Measurements from ENCODE around the gene RNASEH2B.
A peak's percentile ranks its signal among the peaks of the same experiment; 100 is the strongest.

The RNASEH2B gene

DNA sequence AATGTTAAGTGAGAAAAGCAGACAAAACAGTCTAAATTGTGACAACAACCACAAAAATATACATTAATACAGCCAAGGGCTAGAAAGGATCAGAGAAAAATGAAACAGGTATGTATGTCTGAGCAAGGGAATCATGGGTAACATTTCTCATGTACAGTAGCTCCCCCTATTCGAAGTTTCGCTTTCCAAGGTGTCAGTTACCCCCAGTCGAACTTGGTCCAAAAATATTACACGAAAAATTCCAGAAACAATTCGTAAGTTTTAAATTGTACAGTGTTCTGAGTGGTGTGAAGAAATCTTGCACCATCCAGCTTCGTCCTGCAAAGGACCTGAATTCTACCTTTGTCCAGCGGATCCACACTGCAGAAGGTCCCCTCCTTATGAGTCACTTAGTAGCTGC lies 1.8 kb upstream of the RNASEH2B start:
- no peak for DNase-seq (ENCODE audit: low read depth, low spot score)

DNA sequence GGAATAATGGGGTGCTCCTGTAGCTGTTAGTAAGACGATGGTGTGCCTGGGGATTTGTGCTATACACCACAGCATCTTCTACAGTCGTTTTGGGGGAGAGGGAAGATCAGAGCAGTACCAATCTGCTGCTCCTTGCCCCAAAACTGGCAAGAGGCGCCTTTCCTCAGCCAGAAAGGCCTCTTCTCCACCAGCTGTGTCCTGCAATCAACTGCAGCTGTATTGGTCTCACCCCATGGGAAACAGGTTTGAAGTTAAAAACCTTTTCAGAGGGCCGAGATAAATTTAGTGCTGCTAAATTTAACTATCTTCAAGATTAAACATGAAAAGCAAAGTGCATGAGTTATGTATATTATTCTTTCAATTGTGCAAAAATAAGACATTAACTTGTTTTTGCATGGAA lies 1.2 kb upstream of the RNASEH2B start:
- DNase-seq (ENCODE audit: low read depth, low spot score): no peak

DNA sequence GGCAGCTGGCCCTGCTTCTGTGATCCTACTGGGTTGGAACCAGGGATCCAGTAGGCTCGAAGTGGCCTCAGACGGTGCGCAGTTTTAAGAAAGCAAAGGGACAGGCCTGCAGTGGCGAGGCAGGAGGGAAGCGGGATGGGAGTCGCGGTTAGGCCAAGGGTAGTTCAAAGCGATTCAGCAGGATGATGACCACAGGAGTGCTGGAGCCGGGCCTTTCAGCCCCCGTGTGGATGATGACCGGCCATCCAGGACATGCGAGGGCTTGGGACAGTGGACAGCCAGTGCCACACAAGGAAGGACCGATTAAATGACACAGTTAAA lies 854 bp downstream of the RNASEH2B start:
- DNase-seq (ENCODE audit: low read depth, low spot score): no peak

DNA sequence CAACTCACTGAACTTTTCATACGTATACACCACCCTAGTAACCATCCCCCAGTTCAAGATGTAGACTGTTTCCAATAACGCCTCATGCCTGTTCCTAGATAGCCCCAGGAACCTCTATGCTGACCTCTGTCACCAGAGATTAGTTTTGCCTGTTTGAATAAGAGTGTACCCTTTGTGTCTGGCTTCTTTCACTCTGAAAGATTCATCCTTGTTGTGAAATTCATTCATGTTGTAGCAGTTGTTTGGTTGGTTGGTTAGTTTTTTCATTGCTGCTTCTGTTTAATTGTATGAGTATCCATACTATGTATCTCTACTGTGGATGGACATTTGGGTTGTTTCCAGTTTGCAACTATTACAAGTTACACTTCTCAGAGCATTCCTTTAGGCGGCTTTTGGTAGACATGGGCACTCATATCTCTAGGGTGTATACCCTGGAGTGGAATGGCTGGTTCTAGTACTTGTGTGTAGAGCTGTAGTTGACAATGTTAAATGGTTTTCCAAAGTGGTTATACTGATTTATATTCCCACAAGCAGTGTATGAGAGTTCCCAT lies 1.6 kb downstream of the RNASEH2B start:
- no peak for DNase-seq (ENCODE audit: low read depth, low spot score)

DNA sequence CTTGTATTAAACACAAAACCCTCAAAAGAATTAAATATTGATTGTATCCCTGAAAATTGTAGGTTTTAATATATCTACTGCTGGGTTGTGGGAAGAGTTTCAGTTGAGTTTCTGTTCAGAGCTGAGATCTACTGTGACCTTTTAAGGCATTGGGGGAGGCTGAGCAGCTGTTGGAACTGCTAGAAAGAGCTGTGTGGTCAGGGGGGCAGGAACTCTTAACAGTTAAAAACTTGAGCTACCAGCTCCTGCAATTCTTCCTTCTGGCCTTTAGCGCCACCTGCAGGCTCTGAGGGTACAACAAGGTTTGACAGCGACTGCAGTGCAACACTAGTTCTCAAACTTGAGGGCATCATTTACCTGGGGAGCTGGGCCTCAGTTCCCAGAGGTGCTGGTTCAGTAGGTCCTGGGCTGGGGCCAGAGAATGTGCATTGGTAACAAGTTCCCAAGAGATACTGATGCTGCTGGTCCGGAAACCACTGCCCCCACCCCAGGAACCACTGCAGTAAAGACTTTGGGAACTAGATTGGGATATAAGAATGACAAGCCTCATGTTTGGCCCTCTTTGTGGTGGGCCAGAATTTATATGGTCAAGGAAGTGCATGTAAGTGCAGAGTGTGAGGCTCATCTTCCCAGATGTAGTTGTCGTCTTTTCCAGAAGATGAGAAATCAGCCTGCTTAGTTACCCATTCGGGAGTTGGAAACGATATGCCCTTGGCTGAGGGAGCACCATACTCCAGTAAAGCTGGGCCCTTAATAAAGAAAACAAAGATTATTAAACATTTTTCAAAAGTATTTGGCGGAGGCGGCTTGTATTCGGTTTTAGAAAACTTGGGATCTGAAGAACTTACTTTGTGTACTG lies 2.6 kb downstream of the RNASEH2B start:
- DNase-seq (ENCODE audit: low read depth, low spot score): peak; percentile 81

DNA sequence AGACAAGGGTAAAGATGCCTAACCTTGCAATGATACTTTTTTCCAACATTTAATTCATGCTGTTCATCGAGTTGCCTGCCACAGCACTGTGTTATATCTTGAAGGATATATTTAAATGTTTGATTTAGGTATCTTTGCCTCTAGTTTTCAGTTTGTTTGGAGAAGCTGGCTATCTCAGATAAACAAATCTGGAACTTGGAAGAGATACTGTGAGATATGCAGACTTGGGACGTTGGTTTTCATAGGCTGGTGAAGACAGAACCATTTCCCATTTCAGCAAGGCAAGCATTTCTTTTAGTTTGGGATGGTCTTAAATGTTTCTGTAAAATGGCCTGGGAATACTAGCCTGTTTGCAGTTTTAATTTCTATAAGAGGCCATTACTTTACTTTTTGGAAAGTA lies 3.3 kb downstream of the RNASEH2B start:
- DNase-seq (ENCODE audit: low read depth, low spot score): no peak

DNA sequence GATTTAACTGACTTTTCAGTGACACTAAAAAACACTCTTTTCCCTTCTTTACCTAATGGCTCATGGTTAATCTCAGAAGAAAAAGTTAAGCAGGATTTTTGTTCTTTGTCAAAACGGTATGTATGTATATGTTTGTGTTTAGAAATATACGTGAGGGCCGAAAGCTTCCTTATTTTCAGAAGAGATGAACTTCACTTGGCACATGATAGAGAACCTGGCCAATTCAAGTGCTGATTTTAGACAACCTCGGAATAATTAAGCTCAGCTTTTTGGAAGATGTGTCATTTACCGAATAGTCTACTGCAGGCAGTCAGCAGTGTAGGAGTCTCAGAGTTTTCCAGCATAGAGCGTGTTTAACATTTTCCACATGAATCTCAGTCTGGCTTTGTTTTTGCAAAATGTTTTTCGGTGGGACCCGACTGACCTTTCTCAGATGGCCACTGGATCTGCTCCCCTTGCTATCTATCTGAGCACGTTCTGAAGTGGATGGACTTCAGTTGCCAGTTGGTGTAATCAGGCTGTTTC lies 4.6 kb downstream of the RNASEH2B start:
- DNase-seq (ENCODE audit: low read depth, low spot score): no peak

DNA sequence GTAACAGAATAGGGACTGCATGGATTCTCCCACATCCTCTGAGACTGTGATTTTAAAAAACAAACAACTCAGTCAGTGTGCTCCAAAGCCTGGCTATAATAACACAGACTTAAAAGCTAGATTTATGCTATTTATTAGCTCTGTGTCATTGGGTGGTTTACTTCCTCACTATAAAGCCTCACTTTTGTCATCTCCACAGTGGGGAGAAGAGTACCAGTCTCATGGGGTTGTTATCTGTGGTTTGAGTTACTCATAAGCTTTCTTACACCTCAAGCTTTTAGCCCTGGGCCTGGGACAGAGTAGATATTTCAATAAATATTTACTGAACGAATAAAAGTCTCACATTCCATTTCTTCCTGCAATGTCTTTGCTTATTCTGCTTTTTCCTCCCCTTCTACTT lies 5.3 kb downstream of the RNASEH2B start:
- DNase-seq (ENCODE audit: low read depth, low spot score): no peak

DNA sequence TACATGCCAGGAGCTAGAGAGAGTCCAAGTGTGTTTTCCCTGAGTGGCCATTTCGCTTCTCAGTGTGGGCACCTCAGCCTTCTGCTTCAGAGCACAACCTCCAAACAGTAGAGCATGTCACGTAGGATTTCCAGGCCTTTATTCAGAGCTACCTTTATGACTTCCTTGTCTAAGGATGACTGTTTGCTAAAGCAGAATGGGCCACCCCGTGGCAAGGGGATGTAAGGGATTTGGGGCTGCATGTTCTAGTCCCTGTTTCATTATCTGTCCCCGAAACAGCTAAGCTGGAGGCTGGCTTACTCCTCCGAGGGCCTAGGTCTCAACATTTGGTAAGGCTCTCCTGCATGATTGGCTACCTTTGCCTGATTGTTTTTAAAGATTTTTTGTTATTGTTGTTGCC lies 6.0 kb downstream of the RNASEH2B start:
- no peak for DNase-seq (ENCODE audit: low read depth, low spot score)

DNA sequence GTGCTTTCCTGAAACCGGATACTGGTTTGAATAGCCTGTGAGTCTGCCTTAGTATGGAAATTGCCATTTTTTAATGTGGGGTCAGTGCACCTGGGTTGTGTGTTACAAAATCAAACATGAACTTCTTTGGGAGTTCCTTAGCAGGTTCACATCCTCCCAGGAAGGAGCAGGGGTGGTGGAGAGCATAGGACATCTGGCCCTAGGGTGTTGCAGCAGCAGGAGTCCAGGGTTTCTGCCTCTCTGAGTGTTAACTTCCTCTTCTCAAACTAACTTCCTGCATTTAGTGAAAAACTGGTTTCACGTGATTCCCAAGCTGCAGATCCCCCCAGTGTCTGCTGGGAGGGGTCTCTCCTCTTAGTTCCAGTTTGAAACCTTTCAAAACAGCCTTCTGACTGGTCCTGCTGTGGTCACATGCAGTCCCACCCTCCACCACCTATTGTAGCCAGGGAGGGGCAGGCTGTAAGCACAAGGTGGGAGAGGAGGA lies 7.2 kb downstream of the RNASEH2B start:
- DNase-seq (ENCODE audit: low read depth, low spot score): no peak

DNA sequence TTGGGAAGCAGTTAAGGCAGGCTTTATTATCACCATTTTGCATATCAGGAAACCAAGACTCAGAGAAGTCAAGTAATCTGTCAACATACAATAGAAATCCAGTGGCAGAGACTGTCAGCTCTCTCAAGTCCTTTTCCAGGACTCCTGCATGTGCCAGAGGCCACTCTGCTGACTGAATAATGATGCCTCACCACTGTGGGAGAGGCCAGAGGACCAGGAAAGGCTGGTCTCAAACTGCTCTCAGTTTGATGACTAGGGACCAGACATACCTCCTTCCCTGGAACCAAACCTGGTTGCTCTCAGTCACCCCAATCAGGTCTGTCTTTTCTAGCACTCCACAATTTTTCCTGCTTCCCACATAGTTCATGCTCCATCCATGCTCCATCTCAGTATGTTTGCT lies 8.0 kb downstream of the RNASEH2B start:
- no peak for DNase-seq (ENCODE audit: low read depth, low spot score)

DNA sequence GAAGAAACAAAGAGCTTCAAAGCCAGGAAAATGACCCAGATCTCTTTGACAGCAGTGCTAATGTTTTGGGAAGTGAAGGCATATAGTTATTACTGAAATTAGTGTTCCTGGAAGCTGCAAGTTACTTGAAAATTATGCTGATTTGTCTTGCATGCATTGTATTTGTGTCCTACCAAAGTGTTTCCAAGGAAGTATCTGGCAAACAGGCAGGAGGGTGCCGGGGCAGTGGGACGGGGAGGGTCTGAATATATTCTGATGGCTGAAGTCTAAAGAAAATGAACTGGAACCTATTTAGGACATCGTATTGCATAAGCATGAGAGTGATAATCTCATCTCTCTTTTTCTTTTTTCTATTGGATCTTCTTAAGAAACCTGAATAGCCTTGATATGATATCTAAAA lies 9.0 kb downstream of the RNASEH2B start:
- no peak for DNase-seq (ENCODE audit: low read depth, low spot score)

DNA sequence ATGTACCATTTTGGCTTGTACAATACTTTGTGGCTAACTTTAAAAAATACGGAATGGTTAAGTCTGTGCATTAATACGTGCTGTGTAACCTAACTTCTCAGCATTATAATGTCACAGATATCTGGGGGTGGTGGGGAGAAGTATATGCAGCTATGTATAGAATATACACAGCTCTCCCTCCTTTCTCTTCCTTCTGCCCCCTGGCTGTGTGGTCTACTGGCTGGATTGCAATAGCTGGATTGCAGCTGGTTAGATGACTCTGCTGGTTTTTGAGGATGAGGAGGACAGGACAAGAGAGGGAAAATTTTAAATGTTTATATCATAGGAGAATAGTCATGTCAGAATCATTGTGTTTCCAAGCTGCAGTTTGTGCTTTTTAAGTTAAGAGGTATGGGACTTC lies 9.7 kb downstream of the RNASEH2B start:
- DNase-seq (ENCODE audit: low read depth, low spot score): no peak

DNA sequence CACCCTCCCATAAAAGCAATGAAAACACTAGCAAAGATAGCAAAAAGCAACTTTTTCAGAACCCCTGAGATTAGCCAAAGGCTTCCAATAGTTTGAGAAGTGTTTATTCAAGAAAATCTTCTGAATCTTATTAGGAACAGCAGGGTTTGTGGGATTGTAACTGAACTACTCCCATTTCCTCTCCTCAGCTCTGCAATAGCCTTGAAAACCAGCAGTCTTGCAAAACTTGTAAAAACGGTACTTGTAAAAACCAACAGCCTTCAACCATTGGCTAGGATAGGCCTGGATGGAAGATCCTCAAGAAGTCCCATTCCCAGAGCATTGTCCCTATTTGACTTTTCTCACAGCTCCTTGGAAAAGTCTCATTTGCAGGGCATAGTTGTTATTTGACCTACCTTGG lies 12.1 kb downstream of the RNASEH2B start:
- DNase-seq (ENCODE audit: low read depth, low spot score): no peak

DNA sequence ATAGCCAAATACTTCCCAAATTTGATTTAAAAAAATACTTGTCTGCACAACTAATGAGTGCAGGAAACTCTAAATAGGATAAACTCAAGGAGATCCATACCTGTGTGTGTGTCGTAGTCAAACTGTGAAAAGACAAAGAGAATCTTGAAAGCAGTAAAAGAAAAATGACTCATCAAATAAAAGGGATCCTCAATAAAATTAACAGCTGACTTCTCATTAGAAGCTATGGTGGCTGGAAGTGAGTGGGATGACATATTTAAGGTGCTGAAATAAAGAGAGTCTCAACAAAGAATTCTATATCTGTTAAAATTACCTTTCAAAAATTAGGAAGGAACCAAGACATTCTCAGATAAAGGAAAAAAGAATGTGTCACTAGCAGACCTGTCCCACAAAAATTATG lies 13.7 kb downstream of the RNASEH2B start:
- no peak for DNase-seq (ENCODE audit: low read depth, low spot score)

DNA sequence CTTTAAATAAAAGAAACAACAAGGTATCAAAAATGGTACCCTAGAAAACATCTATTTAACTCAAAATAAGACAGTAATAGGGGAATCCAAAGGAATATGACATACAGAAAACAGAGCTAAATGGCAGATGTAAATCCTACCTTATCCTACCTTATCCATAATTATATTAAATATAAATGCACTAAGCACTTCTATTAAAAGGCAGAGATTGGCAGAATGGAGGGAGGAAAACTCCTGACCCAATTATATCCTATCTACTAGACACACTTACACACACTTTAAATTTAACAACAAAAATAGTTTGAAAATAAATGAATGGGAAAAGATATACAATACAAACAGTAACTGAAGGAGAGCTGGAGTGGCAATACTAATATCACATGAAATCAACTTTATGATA lies 14.4 kb downstream of the RNASEH2B start:
- DNase-seq (ENCODE audit: low read depth, low spot score): no peak

DNA sequence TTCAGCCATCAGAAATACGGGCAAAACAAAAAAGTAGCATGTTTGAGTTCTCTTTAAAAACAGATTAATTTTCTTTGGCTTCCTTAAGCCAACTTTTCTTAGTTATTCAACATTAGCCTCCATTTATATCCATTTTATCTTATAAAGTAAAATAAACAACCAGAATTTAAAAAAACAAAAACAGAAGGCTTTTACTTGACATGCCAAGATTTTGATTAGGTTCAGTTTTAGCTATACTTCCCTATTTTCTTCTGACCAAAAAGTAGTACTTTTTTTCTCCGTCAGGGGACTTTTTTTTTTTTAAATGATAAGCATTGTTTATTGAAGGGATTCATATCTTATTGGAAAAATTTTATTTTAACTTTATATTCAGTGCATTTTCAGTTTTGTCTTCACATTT lies 18.1 kb downstream of the RNASEH2B start:
- DNase-seq (ENCODE audit: low read depth, low spot score): no peak

DNA sequence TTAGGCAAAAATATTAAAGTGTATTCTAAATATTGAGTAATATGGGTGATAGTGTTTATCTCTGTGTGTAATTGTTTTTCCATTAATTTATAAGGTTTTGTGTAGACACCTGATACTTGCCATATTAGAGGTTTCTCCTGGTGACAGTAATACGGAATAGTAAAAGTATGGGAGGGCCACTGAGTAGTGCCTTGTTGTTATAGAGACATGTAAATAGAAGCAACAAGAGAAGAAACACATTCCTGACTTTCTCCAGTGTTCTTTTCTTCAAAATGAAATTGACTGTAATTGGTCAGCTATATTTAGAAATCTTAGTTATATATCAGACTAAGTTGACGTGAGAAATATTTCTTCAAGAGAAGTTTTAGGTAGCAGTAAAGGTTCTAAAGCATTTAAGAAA lies 18.5 kb downstream of the RNASEH2B start:
- no peak for DNase-seq (ENCODE audit: low read depth, low spot score)

DNA sequence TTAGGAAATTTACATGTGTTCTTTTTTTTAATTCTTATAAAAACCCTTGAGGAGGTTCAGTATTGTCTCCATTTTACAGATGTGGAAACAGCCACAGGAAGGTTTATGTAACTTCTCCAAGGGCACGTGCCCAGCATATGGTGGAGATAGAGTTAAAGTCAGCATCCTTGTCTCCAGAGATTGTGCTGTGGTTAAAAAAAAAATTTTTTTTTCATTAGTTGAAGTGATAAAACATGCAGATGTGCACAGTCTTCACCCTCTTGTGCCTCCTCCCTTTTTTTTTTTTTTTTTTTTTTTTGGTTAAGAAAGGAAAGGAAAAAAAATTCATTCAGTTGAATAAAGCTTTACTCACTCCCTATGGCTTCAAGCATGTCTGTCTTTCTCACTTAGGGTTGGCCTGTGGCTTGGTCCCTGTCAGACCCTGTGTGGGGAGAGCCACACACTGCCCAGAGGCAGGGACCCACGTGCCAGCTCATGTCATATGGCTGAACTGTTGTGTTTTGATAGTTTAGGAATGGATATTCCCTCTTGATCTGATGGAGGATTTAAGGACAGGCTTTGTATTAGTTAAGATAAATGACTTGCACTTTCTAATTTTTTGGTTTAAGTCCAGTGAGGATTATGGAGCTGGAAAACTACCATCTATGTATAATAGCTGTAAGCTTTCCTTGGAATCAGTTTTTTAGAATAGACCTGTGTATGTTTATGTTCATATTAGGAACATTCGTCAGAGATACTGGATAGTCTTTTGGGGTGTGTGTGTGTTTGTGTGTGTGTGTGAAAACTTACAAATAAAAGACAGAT lies 19.3 kb downstream of the RNASEH2B start:
- DNase-seq (ENCODE audit: low read depth, low spot score): no peak

DNA sequence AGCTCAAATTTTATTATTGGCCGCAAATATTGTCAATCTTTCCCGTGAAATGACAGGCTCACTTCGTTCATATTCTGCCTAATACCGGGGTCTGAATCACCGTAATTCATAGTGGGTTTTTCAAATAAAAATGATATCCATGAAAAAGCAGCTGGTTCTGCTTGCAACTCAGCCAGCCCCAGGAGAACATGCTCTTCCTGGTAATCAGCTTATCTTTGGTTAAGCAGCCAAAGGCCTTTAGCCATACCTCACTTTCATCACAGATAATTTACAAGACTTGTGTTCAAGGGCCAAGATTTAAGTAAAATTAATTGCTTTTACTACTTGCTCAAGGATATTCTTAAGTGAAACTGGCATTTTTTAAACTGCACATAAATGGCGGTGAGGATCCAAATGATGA lies 22.5 kb downstream of the RNASEH2B start:
- no peak for DNase-seq (ENCODE audit: low read depth, low spot score)

DNA sequence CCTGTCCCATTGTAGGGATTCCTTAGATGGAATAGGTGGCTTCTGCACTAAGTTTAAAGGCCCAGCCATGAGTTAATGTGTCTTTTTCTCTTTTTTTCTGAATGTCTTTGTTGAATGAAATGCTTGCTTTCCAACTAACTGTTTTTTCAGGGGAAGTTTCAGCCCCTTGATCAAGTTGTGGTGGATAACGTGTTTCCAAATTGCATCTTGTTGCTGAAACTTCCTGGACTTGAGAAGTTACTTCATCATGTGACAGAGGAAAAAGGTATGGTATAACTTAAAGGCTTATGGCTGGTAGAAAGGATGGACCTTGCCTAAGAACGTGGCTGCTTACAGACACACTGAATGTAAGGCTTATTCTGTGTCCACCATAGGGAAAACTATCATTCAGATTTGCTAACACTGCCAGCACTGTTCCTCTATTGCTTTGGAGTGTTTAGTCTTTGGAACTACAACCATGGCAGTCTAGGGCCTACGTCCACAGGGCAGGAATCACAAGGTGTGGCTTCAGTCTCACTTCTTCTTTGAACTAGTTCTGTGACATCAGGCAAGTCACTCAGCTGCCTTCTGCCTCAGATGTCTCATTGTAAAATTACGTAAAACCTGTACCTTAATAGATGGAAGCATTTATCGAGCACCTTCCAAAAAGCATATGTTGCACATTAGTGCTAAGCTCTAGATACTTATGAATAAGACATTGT lies 25.3 kb downstream of the RNASEH2B start:
- DNase-seq (ENCODE audit: low read depth, low spot score): no peak

DNA sequence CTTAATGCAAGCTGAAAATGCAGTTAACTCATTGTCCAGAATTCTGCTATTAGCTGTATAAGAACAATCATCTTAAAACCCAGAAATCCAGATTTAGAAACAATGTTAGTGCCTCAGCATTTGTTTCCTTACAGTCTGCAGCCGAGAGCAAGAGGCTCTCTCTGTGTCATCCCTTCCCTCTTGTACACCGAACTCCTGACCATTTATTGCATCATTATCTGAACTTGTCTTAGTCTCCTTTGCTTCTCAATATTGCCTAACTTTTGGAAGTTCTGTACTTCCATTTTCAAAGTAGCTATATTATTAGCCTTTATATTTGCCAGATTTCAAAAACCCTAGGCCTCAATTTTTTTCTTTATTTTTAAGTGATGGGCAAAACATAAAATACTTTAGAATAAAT lies 27.1 kb downstream of the RNASEH2B start:
- DNase-seq (ENCODE audit: low read depth, low spot score): no peak

All from iPS DF 19.7 (cell line).